Neural progenitor cell (in vitro differentiated cells): ENCODE results near the gene FHOD3. TPM values are rescaled to one million over a fixed set of nuclear protein-coding genes. Genes with fewer than 3 reads are reported as not detected.

ENCODE experiments used
- DNase-seq: peaks from one replicate; pipeline ENCODE4 v3.0.0-alpha.2; 2016; ENCODE audit warnings: low spot score
- H2AFZ ChIP-seq: fragments of 200-600 bp; sonication (generic); replicated peaks from 2 replicates; pipeline ENCODE4 v1.6.1; 2016; ENCODE audit warnings: antibody characterized with exemption
- H3F3A ChIP-seq: fragments of 200-600 bp; sonication (generic); 2 replicates; pipeline ENCODE4 v1.6.1; 2016; ENCODE audit warnings: antibody characterized with exemption, low read depth
- H3K27ac ChIP-seq: fragments of 200-600 bp; sonication (generic); 2 replicates; pipeline ENCODE4 v1.5.1; 2016; ENCODE audit warnings: mild to moderate bottlenecking
- H3K27me3 ChIP-seq: fragments of 200-600 bp; sonication (generic); 2 replicates; pipeline ENCODE4 v1.6.1; 2016; ENCODE audit warnings: mild to moderate bottlenecking, moderate library complexity
- H3K36me3 ChIP-seq: fragments of 200-600 bp; sonication (generic); 2 replicates; pipeline ENCODE4 v1.5.1; 2016
- H3K4me1 ChIP-seq: fragments of 200-600 bp; sonication (generic); 2 replicates; pipeline ENCODE4 v1.6.1; 2016; ENCODE audit warnings: mixed run types
- H3K4me2 ChIP-seq: fragments of 200-600 bp; sonication (generic); 2 replicates; pipeline ENCODE4 v1.6.1; 2016
- H3K4me3 ChIP-seq: fragments of 200-600 bp; sonication (generic); 2 replicates; pipeline ENCODE4 v1.5.1; 2016
- H3K79me2 ChIP-seq: fragments of 200-600 bp; sonication (generic); 2 replicates; pipeline ENCODE4 v1.6.1; 2016; ENCODE audit warnings: low read depth
- H3K9ac ChIP-seq: fragments of 200-600 bp; sonication (generic); 2 replicates; pipeline ENCODE4 v1.6.1; 2016
- H3K9me3 ChIP-seq: fragments of 200-600 bp; sonication (generic); 2 replicates; pipeline ENCODE4 v1.5.1; 2016; ENCODE audit warnings: low read depth
- H4K20me1 ChIP-seq: fragments of 200-600 bp; sonication (generic); 2 replicates; pipeline ENCODE4 v1.6.1; 2016; ENCODE audit warnings: low read depth
- H3K27ac Mint-ChIP-seq: 3 replicates; pipeline ENCODE4 v1.8.0; 2021; ENCODE audit warnings: mixed read lengths
- H3K27me3 Mint-ChIP-seq: 2 replicates; pipeline ENCODE4 v1.8.0; 2022; ENCODE audit warnings: low read depth, mild to moderate bottlenecking, inconsistent platforms, moderate library complexity, mixed read lengths; ENCODE audit not compliant: insufficient read depth
- H3K36me3 Mint-ChIP-seq: 3 replicates; pipeline ENCODE4 v1.8.0; 2021; ENCODE audit warnings: mixed read lengths
- H3K4me1 Mint-ChIP-seq: 3 replicates; pipeline ENCODE4 v1.8.0; 2021; ENCODE audit warnings: mixed read lengths
- H3K4me3 Mint-ChIP-seq: 3 replicates; pipeline ENCODE4 v1.8.0; 2021; ENCODE audit warnings: mild to moderate bottlenecking, moderate library complexity, mixed read lengths
- H3K9me3 Mint-ChIP-seq: 3 replicates; pipeline ENCODE4 v1.8.0; 2020; ENCODE audit warnings: mixed read lengths
- CTCF ChIP-seq: fragments of 200-600 bp; sonication (generic); IDR thresholded peaks from 2 replicates; pipeline ENCODE4 v1.5.1; 2017; ENCODE audit warnings: antibody characterized with exemption, mild to moderate bottlenecking
- EZH2 ChIP-seq: fragments of 200-600 bp; sonication (generic); IDR thresholded peaks from 2 replicates; pipeline ENCODE4 v1.6.1; 2017; ENCODE audit warnings: antibody characterized with exemption, mild to moderate bottlenecking, moderate library complexity
- EZH2phosphoT487 ChIP-seq: fragments of 200-600 bp; sonication (generic); IDR thresholded peaks from 2 replicates; pipeline ENCODE4 v1.6.1; 2017; ENCODE audit warnings: antibody characterized with exemption
- total RNA-seq: library from RNA; depleted of rRNA; stranded (reverse); fragments of >200 nt; gene quantifications from 2 replicates; pipeline ENCODE4 v1.2.3, GENCODE V29; 2015; ENCODE audit warnings: low replicate concordance

FHOD3 gene
- total RNA-seq, 1 donor from 2014 or later: 69.7 TPM

GRCh38 chr18:36655930-36656329 lies 358.4 kb downstream of the FHOD3 start:
- peaks cover 3% of the 10 kb centered on the region for H3K36me3 ChIP-seq
- H3K27me3 ChIP-seq: no peaks in the 10 kb centered on the region
- H3K79me2 ChIP-seq: no peaks in the 10 kb centered on the region
- DNase-seq: peak; percentile 16
- no peak overlapping the region for H3K4me2 ChIP-seq
- TF ChIP-seq EZH2phosphoT487 (no peak), EZH2 (no peak), CTCF (no peak)
- no peaks in the 10 kb centered on the region for H3K9me3 ChIP-seq
- no peak overlapping the region for H3K4me3 ChIP-seq
- H3F3A ChIP-seq: no peaks in the 10 kb centered on the region
- peaks cover 3% of the 10 kb centered on the region for H3K4me1 ChIP-seq
- H3K27ac ChIP-seq: no peak overlapping the region
- H3K36me3 Mint-ChIP-seq: peaks cover 10% of the 10 kb centered on the region
- no peaks in the 10 kb centered on the region for H3K27me3 Mint-ChIP-seq
- H3K4me3 Mint-ChIP-seq: no peak overlapping the region
- H3K4me1 Mint-ChIP-seq: peaks cover 2% of the 10 kb centered on the region
- no peak overlapping the region for H3K9ac ChIP-seq
- no peak overlapping the region for H3K27ac Mint-ChIP-seq
- no peaks in the 10 kb centered on the region for H4K20me1 ChIP-seq
- H2AFZ ChIP-seq: no peak overlapping the region
- no peaks in the 10 kb centered on the region for H3K9me3 Mint-ChIP-seq

DNA sequence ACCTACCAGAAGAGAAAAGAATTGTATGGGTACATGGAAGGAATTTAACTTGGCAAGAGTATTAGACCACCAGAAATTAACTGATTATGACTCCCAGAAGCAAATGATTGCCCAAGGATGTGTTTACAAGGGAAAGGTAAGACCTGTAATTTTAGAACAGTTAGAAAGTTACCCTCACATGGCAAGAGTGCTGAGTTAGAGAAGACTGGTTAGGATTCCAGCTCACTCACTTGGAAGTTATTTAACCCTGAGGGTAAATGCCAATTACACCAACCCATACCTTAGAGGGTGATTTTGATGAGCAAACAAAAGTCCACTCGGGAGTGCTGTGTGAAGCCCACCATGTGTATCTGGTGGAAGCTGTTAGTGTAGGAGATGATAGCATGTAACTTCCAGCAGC lies 361.1 kb downstream of the FHOD3 start:
- Mint-ChIP-seq H3K9me3 (no peaks in the 10 kb centered on the region), H3K27ac (no peak overlapping the region), H3K4me1 (no peaks in the 10 kb centered on the region), H3K27me3 (no peaks in the 10 kb centered on the region), H3K4me3 (no peak overlapping the region), H3K36me3 (peaks cover 10% of the 10 kb centered on the region)
- peaks cover 3% of the 10 kb centered on the region for H3K4me1 ChIP-seq
- H3K36me3 ChIP-seq: peaks cover 3% of the 10 kb centered on the region
- no peaks in the 10 kb centered on the region for H3K27me3 ChIP-seq
- no peak for DNase-seq
- H2AFZ ChIP-seq: no peak overlapping the region
- H3K9me3 ChIP-seq: no peaks in the 10 kb centered on the region
- H3K4me3 ChIP-seq: no peak overlapping the region
- no peak for TF ChIP-seq EZH2phosphoT487
- no peak for TF ChIP-seq CTCF
- no peak for TF ChIP-seq EZH2
- no peak overlapping the region for H3K27ac ChIP-seq
- no peaks in the 10 kb centered on the region for H3F3A ChIP-seq
- no peak overlapping the region for H3K4me2 ChIP-seq
- no peaks in the 10 kb centered on the region for H4K20me1 ChIP-seq
- no peak overlapping the region for H3K9ac ChIP-seq
- H3K79me2 ChIP-seq: no peaks in the 10 kb centered on the region

DNA sequence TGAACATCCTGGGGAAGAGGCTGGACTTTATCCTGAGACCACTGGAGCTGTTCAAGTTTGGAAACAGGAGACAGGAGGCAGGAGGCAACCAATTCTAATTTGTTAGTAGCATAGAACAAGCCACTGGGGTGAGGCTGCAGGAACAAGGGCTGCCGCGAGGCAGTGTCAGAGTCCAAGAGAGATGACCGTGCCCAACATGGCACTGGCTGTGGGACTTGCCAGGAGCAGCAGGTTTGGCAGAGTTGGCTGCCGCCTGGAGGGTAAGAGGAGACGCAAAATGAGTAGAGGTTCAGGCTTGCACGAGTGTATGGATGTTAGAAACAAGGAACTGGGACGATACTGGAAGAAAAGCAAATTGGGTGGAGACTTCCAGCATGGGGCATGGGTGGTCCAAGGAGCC lies 362.8 kb downstream of the FHOD3 start:
- Histone ChIP-seq H3K9ac (no peak overlapping the region), H2AFZ (no peak overlapping the region), H4K20me1 (no peaks in the 10 kb centered on the region), H3K27ac (no peak overlapping the region), H3K79me2 (no peaks in the 10 kb centered on the region), H3K27me3 (no peaks in the 10 kb centered on the region), H3K4me3 (no peak overlapping the region), H3K36me3 (peaks cover 3% of the 10 kb centered on the region), H3K4me1 (peaks cover 3% of the 10 kb centered on the region), H3K9me3 (no peaks in the 10 kb centered on the region), H3K4me2 (no peak overlapping the region), H3F3A (no peaks in the 10 kb centered on the region)
- no peak overlapping the region for H3K4me3 Mint-ChIP-seq
- no peak for DNase-seq
- H3K27me3 Mint-ChIP-seq: no peaks in the 10 kb centered on the region
- H3K27ac Mint-ChIP-seq: no peak overlapping the region
- peaks cover 7% of the 10 kb centered on the region for H3K36me3 Mint-ChIP-seq
- no peak for TF ChIP-seq EZH2phosphoT487
- no peak for TF ChIP-seq CTCF
- TF ChIP-seq EZH2: no peak
- no peaks in the 10 kb centered on the region for H3K4me1 Mint-ChIP-seq
- no peaks in the 10 kb centered on the region for H3K9me3 Mint-ChIP-seq
